ENCODE measurements around the gene TMEM131.
"Not testable (repeated sequence)": the region's sequence is repeated elsewhere in the genome, so short reads cannot be mapped to it uniquely, and the experiment has no call there.

Gene TMEM131

DNA sequence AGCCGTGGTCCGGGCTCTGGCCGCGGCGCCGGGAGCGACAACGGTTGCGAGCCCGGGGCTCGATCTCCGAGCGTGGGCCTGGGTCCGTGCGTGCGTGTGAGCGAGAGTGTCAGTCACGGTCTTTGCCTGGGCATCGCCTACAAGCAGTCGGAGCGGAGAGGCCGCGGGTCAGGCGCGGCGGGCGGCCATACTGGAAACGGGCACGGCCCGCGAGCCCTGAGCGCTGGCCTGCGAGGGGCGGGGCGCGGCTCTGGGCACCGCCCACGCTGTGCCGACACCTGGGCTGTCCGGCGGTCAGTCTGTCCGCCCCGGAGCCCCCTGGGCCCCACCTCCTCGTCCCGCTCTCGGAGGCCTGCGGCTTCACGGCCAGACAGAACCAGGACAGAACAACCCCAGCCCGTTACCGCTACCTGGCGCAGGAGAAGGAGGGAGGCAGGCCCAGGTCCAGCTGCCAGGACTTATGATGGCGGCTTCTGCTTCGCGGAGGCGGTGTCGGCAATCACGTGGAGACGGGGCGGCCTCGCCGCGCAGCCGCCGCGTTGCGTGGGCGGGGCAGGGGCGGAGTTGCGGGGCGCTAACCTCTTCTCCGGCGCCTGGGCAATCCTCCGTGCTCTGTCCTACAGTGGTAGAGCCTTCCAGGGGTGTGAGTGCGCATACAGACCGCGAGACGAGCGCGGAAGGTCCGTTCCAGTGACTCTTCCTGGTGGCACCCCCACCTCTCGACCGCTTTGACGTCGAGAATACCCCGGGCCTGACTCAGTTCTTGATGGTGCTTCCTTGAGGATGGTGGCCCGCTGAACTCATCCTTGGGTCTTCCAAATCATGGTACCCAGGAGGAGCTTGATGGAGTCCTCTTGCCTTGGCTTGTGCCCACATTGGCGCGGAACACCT lies at the start of gene TMEM131:
TSS of gene TMEM131 (minus strand) at position 215 of the 891 bp plus-strand sequence. CDS start 286 bp downstream, outside the sequence.
- peak; percentile 95 for DNase-seq

- DNase-seq, result not testable (repeated sequence)
These were observed 49.0 kb upstream of the TMEM131 start for GRCh38 chr2:98044730-98045129.

DNA sequence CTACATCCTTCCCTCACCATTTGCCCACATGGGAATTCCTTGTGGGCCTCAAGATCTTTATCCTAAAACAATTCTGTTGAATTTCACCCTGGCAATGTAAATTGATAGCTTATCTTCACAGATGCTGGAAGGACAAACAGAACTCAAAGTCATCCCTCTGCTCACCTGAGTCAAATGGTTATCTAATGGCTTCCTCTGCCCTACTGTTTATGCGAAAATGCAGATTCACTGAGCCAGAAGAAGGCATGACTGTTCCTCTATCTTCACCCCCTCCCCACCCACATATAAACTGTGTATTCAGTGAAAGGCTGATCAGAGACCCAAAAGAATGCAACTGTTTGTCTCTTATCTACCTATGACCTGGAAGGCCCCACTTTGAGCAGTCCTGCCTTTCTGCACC lies 47.4 kb upstream of the TMEM131 start:
- DNase-seq, result no peak

GRCh38 chr2:98040331-98040939 lies 44.7 kb upstream of the TMEM131 start:
- DNase-seq, result no peak

DNA sequence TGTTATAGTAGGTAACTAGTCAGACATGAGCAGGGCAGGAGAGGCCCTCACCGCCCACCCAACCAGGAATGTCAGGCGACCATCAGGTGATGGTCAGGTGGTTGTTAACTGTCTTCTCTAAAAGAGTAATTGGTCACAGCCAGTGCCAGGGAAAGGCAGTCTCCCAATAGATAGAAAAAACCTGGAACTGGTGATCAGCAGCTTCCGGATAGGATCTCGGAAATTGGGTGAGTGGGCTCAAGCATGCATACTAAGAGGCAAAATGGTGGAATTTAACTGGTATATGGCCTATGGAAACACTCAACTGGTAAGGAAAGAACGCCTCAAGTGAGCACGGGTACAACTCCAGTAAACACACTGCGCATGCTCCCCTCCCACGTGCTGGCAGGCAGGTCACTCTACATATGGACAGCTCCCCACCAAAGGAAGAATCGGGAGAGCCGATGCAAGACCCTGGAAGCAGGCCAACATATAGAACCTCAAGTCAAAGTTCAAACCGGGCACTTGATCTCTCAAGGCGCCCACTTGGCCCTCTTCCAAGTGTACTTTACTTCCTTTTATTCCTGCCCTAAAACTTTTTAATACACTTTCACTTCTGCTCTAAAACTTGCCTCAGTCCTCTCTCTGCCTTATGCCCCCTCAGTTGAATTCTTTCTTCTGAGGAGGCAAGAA lies 43.5 kb upstream of the TMEM131 start:
- DNase-seq, result no peak

DNA sequence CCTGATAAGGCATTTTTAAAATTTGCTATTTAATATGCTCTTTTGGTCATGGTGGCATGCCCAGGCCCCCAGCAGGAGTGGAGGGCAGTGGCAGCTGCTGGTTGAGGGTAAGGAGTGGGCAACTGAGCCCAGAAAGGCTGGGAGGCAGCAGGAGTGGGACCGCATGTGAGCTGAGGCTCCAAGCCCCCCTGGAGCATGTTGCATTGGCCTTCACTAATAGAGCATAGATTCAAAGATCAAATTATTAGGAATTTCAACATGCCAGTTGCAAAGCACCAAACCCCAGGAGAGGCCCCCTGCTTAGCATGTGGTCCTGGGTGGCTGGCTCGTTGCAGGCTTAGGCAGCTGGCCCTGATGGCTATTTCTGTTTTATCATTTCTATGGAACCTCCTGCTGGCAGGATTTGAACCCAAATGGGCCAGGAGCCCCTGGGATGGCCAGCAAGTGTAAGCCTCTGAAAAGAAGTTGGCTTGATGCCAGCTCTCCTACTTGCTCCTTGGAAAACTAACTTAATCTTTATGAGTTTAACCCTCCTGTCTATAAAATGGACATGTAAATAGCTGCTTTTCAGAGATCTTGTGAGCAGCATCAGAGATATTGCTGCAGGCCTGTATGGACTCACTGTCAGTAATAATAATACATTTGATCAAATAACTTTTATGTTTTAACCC lies 42.1 kb upstream of the TMEM131 start:
- no peak for DNase-seq

DNA sequence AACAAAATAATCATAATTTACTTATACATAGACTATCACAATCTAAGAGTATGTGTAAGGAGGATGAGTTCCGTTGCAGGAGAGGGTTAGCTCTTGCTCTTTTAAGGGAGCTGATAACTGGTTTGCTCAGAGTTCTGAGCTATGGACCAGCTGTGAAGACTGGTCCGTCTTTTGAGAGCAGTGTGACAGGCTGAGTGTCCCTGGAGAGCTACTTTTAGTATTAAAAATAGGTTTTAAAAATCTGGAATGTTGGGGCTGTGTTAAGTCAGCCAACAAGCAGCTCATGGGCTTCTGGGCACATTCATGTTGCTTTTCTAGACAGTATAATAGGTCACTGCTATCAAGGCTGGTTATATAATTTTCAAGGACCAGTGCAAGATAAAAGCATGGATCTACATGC lies 41.5 kb upstream of the TMEM131 start:
- no peak for DNase-seq

GRCh38 chr2:98036349-98037000 lies 40.7 kb upstream of the TMEM131 start:
- no peak for DNase-seq

GRCh38 chr2:98034745-98035144 lies 39.0 kb upstream of the TMEM131 start:
- DNase-seq, result no peak

DNA sequence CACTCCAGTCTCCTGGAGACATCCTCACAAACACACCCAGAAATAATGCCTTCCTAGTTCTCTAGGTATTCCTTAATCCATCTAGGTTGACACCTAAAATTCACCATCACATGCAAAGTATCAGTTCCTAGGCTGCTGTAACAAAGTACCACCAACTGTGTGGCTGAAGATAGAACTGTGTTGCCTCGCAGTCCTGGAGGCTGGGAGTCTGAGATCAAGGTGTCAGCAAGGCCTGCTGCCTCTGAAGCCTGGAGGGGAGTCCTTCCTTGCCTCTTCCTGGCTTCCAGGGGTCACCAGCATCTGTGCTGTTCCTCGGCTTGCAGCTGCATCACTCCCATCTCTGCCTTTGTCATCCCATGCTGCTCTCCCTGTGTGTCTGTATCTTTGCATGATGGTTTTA lies 36.3 kb upstream of the TMEM131 start:
- DNase-seq, result no peak

GRCh38 chr2:98029718-98030222 lies 34.0 kb upstream of the TMEM131 start:
- no peak for DNase-seq

DNA sequence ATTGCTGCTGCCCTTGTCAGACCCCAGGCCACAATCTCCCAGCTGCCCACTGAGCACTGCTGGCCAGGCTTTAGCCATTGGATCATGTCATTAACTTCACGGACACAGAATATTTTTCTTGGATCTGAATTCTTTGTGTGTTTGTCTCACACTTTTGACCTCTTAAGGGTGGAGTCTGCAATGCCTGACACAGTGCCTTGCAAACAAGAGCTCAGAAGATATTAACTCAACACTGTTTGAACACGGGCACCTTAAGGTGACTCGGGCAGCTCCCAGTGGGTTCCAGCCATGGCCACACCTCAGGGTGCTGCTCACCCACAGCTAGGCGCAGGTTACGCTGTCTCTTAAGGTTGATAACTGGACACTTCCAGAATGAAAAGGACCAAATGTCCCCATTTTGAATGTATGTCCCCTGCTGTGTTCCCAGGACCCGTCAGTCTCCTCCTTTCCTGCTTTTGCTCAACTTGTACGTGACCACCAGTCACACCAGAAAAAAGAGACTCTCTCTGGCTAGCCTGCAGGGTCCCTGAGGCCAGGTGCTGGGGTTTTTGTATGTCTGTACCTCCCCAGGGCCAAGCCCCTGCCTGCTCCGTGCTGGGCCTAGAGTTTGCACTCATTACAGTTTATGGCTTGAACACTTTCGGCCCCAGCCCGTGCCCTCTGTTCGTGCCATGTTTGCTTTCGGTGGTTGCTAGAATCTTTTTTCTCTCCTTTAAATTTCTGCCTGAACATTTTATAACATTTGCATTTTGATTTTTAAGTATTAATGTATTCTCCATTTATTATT lies 33.4 kb upstream of the TMEM131 start:
- DNase-seq, result no peak

GRCh38 chr2:98028101-98028561 lies 32.4 kb upstream of the TMEM131 start:
- no peak for DNase-seq

DNA sequence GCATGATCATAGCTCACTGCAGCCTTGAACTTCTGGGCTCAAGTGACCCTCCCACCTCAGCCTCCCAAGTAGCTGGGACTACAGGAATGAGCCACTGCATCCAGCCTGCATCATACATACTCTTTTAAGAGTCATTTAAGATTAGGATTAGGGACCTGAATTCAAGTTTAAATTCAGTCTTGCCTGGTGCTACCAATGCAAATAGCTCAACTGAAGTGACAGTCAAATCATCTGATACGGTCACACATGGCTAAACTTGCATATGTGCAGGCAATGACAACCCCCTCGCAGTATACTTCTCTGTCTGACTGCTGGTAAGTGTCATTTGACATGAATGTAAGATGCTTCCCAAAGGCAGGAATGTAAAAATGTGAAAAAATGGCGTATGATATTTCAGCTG lies 31.8 kb upstream of the TMEM131 start:
- DNase-seq, result no peak

GRCh38 chr2:98026927-98027522 lies 31.3 kb upstream of the TMEM131 start:
- DNase-seq, result no peak

- DNase-seq, result no peak
These were observed 30.5 kb upstream of the TMEM131 start for GRCh38 chr2:98026292-98026691.

DNA sequence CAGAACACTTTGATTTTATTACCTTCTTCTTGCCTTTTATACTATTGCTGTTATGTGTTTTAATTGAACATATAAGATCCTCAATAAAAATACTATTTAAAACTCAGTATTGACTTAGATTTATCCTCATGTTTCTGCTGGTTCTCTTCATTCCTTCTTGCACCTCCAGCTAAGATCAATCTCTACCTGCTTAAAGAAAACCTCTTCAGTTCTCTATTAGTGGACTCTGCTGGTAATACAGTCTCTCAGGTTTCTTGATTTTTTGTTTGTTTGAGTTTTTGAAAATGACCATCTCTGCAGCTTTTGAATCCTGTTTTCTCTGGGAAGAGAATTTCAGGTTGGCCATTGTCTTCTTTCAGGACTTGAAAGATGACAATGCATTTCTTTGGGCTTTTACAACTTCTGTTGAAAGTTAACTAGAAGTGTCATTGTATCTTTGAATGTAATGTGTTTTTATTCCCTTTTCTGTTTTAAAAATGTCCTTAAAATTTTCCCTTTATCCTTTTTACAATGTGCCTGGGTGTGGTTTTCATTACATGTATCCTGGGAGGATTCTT lies 29.8 kb upstream of the TMEM131 start:
- no peak for DNase-seq

DNA sequence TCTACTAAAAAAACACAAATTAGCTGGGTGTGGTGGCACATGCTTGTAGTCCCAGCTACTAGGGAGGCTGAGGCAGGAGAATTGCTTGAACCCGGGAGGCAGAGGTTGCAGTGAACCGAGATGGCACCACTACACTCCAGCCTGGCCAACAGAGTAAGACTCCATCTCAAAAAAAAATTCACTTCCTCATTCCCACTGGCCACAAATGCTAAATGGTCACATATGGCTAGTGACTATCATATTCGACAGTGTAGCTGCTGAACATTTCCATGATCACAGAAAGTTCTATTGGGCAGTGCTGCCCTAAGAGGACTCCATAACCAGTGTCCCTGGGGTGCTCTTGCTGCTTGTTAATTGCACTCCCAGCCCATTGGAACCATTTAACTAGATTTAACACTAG lies 26.3 kb upstream of the TMEM131 start:
- DNase-seq, result not testable (repeated sequence)

DNA sequence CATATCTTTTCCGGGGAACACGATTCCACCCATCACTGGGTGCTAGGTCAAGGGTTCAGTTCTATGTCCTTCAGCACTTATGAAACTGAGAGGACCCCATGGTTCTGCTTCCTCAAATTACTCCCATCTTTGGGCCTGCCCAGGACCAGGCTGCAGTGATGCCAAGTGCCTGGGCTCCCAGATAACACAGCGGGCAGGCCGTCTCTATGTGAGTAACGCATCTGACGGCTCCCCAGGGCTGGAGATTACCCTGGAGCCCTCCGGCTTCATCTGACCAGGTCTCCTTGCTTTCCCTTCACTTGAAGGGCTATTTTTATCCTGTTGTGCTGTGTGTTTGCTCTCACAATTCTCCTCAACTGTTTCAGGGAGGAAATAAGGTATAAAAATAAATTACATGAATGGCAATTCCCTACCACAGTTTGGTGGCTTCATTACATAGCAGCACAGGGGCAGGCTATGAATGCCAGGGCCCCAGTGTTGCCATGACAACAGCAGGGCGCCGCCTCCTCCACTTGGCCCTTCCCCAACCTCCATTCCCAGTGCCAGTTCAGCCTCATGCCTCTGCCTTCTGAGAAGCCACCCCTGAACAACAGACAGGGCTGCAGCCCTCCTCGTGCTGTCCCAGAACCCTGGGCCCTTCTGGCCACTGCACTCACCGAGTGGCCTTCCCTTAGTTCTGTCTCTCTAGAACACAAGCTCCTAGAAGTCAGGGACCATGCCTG lies 25.4 kb upstream of the TMEM131 start:
- no peak for DNase-seq

GRCh38 chr2:98020516-98020915 lies 24.8 kb upstream of the TMEM131 start:
- no peak for DNase-seq

Data from stimulated activated naive CD4-positive, alpha-beta T cell treated with Interleukin-2 at 50 U/mL for 16 hours (primary cell).